Neural progenitor cell (in vitro differentiated cells): Measurements from ENCODE around the gene SERAC1.

Experiments
- CTCF ChIP-seq: fragments of 200-600 bp; sonication (generic); IDR thresholded peaks from 2 replicates; pipeline ENCODE4 v1.5.1; 2017; ENCODE audit warnings: antibody characterized with exemption, mild to moderate bottlenecking
- EZH2 ChIP-seq: fragments of 200-600 bp; sonication (generic); IDR thresholded peaks from 2 replicates; pipeline ENCODE4 v1.6.1; 2017; ENCODE audit warnings: antibody characterized with exemption, mild to moderate bottlenecking, moderate library complexity
- EZH2phosphoT487 ChIP-seq: fragments of 200-600 bp; sonication (generic); IDR thresholded peaks from 2 replicates; pipeline ENCODE4 v1.6.1; 2017; ENCODE audit warnings: antibody characterized with exemption

GRCh38 chr6:158191032-158191431 is 23.0 kb upstream of the SERAC1 start:
- TF ChIP-seq EZH2phosphoT487, result no peak
- no peak for TF ChIP-seq CTCF
- no peak for TF ChIP-seq EZH2
